Dedifferentiated amniotic fluid mesenchymal stem cell (primary cell): ENCODE results near the gene FGF3.

Experiments
- DNase-seq: peaks from one replicate; pipeline ENCODE4 v3.0.0-alpha.2; 2016; ENCODE audit errors: extremely low spot score

The FGF3 gene

DNA sequence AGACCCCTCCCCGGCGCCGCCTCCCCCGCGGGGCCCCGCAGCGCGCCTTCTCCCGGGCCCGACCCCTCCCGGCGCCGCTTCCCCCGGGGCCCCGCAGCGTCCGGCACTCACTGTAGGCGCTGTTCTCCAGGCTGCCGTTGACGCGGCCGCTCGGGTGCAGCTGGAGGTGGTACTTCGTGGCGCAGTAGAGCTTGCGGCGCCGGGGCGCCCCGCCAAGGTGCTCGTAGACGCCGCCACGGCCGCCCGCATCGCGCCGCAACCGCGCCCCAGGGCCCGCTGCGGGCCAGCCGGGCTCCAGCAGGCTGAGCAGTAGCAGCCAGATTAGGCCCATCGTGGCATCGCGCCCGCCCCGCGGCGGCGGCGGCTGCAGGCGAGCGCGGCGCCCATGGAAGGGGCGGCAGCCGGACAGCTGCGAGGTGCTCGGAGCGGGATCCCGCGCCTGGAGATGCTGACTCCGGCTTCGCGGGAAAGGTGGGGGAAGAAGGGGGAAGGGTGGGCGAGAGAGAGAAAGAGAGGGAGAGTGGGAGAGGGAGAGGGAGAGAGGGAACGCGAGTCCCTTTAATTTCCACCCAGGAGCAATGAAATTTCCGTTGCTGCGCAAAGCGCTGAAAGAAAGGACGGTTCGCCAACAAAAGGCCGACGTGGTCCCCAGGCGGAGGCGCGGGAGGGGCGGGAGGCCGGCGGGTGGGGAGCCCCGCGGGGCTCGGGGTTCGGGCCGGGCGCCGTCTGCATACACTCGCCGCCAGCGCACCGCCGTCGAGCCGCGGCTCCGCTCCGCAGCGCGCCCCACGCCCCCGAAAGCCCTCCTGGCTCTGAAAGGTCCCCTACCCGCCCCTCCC is at the start of gene FGF3:
Gene FGF3 (minus strand): TSS at position 814 of the 839 bp plus-strand sequence. CDS start 483 bp downstream, at position 331.
- no peak for DNase-seq

DNA sequence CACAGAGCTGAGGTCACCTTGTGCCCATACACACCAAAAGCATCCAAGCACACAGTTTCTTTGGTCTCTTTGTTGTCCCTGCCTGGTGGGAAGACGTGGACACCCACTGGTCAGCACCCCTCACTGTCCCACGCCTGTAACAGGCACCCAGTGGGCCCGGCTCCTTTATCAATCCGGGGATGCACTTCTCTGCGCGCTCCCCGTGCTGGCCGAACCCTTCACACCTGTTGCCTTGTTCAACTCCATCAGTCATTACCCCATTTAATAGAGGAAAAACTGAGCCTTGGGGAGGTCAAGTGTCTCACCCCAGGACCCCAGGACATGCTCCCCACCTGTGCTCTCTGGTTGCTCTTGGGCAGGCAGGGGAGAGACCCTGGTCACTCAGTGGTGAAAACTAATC is 49.7 kb upstream of the FGF3 start:
- DNase-seq, result no peak

DNA sequence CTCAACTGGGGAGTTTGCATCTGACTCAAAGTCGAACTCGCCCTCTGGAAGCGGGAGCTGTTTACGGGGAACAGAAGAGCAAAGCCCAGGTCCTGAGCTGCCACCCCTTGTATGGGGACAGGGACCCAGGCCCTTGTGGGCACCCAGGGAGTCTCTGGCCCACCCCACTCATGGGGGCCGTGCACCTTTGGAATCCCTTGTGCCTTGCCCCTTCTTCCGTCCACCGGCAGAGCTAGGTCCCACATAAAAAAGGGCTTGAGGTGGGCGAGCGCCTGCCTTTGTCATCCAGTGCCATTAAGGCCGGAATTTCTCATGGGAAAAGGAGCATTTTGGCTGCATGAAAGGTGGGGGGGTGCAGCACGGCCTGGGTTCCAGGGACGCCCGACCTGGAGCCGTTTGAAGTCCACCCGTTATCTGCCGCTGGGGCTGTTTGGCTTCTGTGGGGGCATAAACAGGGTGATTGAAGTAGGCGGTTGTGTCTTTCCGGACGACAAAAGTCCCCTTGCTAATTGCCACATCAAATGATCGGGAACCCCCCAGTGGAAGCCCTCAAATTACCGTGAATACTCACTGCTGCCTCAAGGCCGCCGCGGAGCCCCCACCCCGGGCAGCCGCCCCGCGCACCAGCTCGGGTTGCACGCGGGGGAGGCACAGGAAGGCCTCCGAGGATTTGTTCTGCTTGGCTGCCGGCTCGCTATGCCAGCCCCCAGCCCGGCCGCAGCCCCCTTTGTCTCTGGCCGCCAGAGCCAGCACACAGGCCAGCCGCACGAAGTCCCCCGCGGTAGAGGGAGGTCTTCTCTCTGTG is 49.0 kb upstream of the FGF3 start:
- no peak for DNase-seq

DNA sequence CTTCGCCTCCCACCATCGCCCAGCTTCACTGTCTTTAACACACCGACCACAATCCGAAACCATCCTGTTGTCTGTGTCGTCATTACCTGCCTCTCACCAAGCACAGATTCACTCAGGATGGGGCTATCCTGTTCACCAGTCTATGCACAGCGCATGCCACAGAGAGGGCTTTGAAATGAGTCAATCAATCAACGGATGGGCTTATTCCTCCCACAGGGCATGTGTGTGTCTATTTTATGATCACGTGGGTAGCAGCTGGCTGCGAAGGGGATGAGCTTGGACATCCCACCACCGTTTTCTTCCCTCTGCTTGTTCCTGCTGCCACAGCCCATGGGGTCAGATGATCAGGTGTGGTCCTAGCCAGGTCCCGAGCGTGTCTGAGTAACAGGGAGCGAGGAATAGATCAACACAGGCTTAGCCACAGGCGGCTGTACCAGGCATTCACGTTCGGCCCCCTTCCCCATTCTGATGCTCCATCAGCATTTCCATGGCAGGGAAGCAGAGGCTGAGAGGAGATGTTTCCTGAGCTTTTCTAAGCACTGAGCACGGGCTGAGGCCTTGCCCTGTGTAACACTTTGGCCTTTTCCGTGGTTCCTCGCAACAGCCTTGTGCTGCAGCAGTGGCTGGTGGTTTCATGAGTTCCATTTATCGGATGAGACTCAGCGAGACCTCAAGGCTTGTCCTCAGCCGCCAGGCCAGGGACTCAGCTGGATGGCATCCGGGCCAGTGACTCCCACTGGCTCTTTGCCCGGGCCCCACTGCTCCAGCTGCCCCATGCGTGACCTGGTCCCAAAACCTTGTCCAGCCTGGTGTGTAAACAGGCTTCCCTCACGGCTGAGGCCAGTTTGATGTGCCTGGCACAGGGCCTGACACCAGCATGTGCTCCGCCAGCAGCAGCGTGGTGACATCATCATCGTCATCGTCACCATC is 48.1 kb upstream of the FGF3 start:
- DNase-seq, result no peak

DNA sequence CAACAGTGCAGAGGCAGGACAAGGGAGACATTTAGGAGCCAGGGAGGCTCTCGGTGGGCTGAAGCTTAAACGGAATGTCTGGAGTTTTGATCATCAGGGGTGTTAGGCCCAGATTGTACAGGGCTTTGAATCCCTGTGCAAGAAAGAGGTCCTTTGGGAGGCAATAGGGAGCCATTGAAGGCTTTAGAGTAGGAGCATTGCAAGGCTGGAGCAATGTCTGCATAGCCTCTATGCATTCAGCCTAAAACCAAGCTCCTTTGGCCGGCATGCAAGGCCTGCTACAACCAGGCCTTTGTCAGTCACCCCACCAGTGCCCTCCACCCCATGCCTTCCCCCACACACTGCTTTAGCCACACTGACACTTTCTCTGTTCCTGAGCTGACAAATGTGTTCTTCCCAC is 47.4 kb upstream of the FGF3 start:
- DNase-seq, result no peak

DNA sequence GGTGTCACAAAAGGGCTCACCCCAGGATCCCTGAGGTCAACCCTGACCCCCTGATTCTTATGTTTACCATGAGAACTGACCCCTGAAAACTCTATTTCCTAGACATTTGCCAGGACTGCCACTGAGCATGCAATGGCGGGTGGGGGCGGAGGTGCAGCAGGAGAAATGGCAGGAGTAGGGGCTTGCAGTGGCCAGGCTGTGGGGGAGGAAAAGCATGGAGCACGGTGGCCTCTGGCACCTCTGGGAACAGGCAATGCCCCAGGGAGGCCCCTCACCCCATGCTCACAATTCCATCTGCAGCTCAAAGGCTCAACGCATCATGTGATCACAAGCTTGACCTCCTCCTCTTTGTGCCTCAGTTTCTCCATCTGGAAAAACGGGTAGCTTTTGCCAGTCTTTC is 46.5 kb upstream of the FGF3 start:
- no peak for DNase-seq

DNA sequence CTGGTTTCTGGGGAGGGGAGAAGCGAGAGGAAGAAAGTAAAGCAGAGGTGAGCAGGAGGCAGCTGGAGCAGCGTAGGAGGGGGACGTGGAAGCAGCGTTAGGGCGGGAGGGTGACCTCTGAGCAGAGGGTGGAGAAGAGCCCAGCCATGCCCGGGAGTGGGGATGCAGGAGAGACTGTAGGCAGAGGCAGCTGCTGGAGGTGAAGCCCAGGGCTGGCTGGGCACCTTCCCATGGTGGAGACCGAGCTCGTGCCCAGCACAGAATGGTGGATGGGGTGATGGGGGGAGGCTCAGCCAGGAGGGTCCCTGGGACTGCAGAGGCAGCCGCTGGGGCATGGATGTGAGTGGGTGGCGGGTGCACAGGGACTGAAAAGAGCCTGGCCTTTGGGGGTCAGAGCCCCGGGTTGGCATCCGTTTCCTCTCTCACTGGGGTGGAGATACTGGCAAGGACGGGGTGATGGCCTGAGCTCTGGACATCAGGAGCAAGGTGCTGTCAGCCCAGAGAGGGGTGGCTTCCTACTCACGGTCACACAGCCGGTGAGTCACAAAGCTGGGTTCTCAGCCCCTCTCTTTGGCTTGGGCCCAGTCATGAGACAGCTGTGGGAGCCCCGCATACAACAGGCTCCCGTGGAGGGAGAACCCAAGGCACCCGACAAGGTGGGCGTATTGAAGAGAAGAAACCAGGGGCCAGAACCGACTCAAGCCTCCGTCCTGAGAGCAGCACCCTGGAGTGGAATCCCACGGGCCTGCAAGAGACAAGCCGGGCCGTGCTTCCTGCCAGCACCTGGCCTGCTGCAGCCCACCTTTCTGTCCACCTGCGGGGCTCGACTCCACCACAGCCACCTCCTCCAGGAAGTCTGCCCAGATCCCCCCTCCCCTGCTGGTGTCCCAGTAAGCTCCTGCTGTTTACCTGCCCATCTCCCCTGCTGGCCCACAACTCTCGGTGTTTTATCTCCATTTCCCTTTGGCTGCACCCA is 45.8 kb upstream of the FGF3 start:
- no peak for DNase-seq

DNA sequence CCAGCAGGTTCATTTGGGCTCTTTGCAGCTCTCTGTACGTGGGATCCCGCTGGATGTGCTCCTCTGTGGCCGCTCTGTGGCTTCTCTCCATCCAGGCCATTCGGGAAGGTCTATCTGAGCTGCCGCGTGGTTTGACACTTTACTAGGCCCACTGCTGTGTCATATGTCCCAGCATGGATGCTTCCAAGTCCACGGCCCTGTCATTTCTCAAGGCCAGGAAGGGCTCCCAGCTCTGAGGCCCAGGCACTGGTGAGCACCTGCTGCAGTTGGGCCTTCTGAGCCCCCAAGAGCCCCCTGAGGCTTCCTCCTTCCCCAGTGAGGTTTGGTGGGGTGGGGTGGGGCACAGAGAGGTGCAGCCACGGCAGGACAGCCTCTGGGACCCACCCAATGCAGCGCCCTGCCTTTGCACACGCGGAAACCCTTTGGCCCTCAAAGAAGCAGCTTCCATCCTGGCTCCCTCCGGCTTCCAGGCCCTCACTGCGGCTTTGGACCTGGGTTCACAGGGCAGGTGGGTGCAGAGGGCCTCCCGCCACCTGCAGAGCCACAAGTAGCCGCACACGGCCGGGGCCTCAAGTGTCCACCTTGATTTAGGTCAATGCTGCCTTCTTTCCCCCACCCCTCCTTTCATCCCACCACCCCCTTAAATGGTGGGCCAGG is 44.5 kb upstream of the FGF3 start:
- no peak for DNase-seq

DNA sequence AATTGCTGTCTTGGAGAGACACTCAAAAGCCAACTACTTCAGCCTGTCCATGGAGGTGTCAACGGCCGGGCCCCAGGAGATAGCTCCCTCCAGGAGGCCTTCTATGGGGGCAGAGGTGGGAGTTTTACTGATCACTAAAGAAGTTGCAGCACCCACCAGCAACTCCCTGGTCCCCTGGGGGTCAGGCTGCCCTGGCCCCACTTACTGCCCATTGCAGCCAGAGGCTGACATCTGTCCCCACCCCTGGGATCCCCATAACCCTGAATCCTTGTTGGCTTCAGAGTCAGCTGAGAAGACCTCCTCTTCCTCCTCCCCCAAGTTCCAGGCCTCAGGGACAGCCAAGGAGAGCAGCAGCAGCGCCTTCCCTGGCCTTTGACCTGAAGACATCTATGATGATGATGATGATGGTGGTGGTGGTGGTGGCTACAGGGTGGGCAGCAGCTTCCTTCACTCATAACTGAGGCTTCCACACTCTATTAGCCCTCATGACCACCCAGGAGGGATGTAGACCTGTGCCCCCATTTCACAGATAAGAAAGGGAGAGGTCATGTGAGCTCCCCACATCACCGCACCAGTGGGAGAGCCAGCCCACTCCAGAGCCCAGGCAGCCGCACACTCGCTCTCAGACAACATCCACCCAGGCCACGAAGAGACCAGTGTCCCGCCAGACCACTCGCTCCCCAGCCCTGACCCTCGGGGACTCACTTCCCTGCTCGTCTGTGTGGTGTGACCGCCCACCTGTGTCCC is 43.8 kb upstream of the FGF3 start:
- DNase-seq, result no peak

DNA sequence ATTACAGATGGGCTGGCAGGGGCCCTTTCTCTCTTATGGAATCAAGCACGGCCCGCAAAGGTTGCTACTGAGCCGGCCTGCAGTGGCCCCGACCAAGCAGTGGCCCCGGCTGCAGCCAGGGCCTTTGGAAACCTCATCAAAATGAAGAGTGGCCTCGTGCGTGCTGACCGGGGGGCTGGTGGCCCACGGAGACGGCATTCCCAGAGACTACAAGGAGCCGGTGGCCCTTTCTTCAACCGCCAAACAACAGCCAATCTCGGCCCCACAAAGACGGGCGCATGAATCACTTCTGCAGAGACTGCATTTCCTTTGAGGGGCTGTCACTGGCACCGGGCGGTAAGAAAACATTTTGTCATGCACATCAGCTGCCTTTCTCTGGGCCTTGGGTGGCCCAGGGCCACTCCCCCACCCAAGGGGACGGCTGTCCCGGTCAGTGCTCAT is 43.1 kb upstream of the FGF3 start:
- DNase-seq, result no peak

DNA sequence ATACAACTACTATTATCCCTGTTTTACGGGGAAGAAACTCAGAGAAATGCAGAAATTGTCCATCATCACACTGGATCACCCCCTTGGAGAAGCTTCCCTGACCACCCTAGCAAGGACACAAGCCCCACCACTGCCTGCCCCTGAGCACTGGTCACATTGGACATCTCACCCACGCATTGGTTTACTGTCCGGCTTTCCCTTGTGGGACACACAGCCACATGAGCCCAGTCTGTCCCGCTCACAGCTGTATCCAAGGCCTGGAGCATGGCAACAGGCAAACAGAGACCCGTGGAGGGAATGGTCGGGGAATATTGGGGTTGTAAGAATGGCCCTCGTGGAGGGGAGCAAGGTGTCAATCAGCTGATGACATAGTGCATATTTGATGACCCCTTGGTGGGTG is 42.7 kb upstream of the FGF3 start:
- no peak for DNase-seq

DNA sequence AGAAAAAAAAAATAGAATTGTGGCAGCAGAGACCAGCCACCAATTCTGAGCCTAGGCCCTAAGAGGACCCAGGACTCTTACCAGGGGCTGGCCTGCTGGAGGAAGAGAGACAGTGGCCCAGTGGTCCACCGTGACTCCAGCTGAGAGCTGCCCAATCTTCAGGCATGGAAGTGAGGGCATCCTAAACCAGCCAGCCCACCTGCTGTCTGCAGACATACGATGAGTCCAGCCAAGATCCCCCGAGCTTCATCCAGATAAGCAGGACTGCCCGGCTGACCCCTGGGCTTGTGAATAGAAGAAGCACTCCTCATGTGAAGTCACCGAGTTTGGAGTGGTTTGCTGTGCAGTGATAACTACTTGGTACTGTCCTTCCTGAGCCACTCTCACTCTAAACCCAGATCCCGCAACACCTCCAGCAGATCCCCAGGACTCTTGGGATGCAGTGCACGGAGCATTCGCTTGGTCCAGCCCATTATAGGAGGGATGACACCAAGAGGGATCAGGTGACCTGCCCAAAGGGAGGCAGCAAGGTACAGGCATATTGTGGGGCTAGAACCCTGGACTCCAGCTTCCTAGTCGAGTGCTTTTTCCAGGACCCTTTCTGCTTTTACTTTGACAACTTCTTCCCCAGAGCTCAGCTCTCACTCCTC is 41.7 kb upstream of the FGF3 start:
- no peak for DNase-seq

DNA sequence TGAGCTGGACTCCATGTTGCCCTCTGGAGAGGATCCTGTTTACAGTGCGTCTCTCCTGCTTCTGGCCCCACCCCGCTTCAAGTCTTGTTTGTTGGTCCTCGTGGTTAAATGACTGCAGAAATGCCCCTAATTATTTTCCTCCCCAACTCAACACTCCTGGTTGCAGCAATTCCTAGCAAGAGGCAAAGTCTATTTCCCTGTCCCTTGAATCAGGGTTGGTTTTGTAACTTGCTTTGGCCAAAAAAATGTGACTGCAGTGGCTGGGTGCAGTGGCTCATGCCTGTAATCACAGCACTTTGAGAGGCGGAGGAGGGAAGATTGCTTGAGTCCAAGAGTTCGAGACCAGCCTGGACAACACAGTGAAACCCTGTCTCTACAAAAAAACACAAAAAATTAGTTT is 41.0 kb upstream of the FGF3 start:
- no peak for DNase-seq

DNA sequence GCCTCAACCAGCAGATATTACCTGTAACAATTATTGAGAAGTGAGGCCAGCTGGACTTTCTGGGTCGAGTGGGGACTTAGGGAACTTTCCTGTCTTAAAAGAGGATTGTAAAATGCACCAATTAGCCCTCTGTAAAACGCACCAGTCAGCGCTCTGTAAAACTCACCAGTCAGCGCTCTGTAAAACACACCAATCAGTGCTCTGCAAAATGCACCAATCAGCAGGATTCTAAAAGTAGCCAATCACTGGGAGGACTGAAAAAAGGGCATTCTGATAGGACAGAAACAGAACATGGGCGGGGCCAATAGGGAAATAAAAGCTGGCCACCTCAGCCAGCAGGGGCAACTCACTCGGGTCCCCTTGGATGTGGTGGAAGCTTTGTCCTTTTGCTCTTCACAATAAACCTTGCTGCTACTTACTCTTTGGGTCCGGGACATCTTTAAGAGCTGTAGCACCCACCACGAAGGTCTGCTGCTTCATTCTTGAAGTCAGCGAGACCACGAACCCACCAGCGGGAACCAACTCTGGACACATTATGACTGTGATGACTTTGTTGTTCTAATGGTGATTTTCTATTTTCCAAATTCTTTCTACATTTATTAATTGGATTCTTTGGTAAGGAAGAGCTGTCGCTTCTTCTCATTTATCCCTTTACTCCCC is 40.2 kb upstream of the FGF3 start:
- no peak for DNase-seq

DNA sequence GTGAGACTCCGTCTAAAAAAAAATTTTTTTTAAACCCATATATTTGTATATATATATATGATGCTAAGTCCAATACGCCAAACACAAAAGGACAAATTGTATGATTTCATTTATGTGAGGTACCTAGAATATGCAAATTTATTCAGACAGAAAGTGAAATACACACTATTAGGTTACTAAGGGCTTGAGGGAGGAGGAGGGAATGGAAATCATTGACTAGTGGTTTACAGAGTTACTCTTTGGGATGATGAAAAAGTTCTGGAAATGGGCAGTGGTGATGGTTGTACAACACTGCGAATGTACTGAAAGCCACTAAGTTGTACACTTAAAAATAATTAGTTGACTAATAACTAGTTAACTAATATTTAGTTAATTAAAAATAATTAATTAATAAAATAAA is 36.2 kb upstream of the FGF3 start:
- DNase-seq, result no peak

DNA sequence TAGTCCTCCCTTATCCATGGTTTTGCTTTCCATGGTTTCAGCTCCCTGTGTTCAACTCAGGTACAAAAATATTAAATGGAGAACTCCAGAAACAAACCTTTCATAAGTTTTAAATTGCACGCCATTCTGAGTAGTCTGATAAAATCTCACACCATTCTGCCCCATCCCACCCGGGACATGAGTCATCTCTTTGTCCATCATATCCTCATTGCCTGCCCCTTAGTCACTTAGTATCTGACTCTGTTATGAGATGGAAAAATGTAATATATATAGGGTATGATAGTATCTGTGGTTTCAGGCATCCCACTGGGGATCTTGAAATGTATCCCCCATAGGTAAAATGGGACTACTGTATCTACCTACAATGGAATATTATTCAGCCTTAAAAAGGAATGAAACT is 35.5 kb upstream of the FGF3 start:
- DNase-seq, result no peak

DNA sequence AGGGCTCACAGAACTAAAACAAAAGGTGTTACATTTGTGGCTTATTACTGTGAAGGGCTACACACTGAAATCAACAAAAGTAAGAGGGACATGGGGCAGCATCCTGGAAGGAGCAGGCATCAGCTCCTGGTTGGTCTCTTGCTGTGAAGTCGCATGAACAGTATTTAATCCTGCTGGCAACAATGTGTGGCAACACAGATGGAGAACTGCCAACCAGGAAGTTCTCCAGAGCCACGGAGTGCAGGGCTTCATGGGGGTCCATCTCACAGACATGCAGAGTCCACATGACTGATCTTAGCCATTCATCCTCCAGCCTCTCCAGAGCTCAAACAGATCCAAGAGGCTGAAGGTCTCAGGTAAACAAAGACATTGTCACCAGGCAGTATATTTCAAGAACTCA is 32.8 kb upstream of the FGF3 start:
- DNase-seq, result no peak

DNA sequence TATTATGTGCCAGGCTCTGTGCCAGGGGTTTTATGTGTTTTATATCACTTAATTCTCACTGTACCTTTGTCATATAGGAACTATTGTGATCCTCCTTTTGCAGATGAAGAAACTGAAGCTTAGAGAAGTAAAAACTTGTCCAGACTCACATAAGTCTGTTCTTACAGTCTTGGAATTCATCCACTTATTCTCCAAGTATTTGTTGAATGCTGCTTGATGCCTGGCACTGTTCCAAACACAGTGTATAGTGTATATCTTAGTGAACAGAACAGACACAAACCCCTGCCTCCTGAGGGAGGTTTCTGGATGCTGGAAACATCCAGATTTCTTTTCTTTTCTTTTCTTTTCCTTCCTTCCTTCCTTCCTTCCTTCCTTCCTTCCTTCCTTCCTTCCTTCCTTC is 29.0 kb upstream of the FGF3 start:
- no peak for DNase-seq

DNA sequence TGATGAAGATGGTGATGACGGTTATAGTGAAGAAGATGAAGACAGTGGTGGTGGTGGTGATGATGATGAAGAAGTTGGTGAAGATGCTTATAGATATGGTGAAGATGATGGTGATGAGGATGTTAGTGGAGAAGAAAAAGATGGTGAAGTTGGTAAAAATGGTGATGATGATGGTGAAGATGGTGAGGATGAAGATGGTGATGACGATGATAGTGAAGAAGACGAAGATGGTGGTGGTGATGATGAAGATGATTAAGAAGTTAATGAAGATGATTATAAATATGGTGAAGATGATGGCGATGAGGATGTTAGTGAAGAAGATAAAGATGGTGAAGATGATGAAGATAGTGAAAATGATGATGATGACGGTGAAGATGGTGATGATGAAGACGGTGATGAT is 25.2 kb upstream of the FGF3 start:
- no peak for DNase-seq
